SH-SY5Y (cell line): Measurements from ENCODE around the gene GAP43.

ENCODE experiments used
- GATA2 ChIP-seq: IDR thresholded peaks from 2 replicates; pipeline ENCODE4 v1.6.1; 2011; ENCODE audit warnings: mild to moderate bottlenecking, low read depth, low read length
- GATA3 ChIP-seq: IDR thresholded peaks from 2 replicates; pipeline ENCODE4 v1.6.1; 2011; ENCODE audit warnings: low read depth, mild to moderate bottlenecking, low read length, moderate library complexity

DNA sequence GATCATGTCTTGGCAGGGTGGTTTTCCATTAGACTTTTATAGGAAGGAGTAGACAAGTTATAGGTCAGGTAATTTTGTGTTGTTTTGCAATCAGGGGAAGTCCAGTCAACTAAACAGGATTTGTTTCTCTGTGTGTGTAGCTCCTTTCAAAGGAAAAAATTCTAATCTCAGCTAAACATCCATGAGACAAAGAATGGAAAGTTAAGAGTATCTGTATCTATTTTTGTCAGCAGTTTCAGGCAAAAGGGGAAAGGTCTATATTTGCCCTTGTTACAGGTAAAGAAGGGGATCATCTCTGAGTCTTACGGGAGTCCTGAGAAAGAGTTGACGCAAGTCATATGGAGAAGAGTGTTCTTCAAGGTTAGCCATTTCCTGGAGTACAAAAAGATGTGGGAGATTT, 79.3 kb downstream of the GAP43 start:
- TF ChIP-seq GATA2 (no peak), GATA3 (no peak)
